T-cell (primary cell): Measurements from ENCODE around the gene TLE2. TPM values are rescaled to one million over a fixed set of nuclear protein-coding genes. Genes with fewer than 3 reads are reported as not detected.

Experiments
- ATAC-seq, 4 experiments: fragments of 200-7000 bp in 3 of 4; fragments of 150-1000 bp in 1 of 4; cut with Tn5 transposase; replicated peaks in 1 of 4; 1 replicate in 3 of 4; 2 replicates in 1 of 4; pipeline ENCODE4 v1.10.0; 2021; ENCODE audit warnings: moderate library complexity in 3 of 4, mild to moderate bottlenecking in 2 of 4, moderate number of reproducible peaks in 1 of 4
- CTCF ChIA-PET, 2 donors: fragments of 300-600 bp; sonication (Branson Sonifier 250); formaldehyde crosslinking; loops; one replicate each; lab custom pipeline; 2022; ENCODE audit warnings: antibody characterized with exemption in 2 of 2; lab: Charles Lee
- POLR2A ChIA-PET, 2 donors: fragments of 300-600 bp; sonication (Branson Sonifier 250); formaldehyde crosslinking; loops; one replicate each; lab custom pipeline; 2022; ENCODE audit warnings: antibody characterized with exemption in 2 of 2; lab: Charles Lee
- DNase-seq, 35 experiments: peaks; one replicate each; pipeline versions ENCODE4 v3.0.0 to v3.0.0-alpha.2; 2013 to 2023
- H3K27ac ChIP-seq: one replicate; pipeline ENCODE4 v1.5.1; 2013; ENCODE audit warnings: low read length
- H3K27me3 ChIP-seq, 2 experiments: replicated peaks in 1 of 2; 1 replicate in 1 of 2; 2 replicates in 1 of 2; pipeline versions ENCODE4 v1.6.1 to v1.7.0; 2013; ENCODE audit warnings: low read length in 1 of 2, mixed read lengths in 1 of 2; ENCODE audit not compliant: control insufficient read depth in 2 of 2, insufficient read depth in 2 of 2; ENCODE audit errors: extremely low read depth in 1 of 2
- H3K36me3 ChIP-seq, 2 donors: 1 replicate in 1 of 2; 2 replicates in 1 of 2; pipeline versions ENCODE4 v1.6.1 to v1.7.0; 2013; ENCODE audit warnings: low read length in 1 of 2; ENCODE audit not compliant: control insufficient read depth in 2 of 2, insufficient read depth in 1 of 2; ENCODE audit errors: extremely low read depth in 1 of 2
- H3K4me1 ChIP-seq, 2 experiments: 1 replicate in 1 of 2; 2 replicates in 1 of 2; pipeline versions ENCODE4 v1.6.1 to v1.7.0; 2013; ENCODE audit warnings: low read length in 2 of 2, mixed read lengths in 1 of 2; ENCODE audit not compliant: insufficient read depth in 2 of 2, control insufficient read depth in 1 of 2; ENCODE audit errors: extremely low read depth in 1 of 2
- H3K4me3 ChIP-seq, 2 donors: 1 replicate in 1 of 2; 2 replicates in 1 of 2; pipeline versions ENCODE4 v1.5.1 to v1.7.0; 2013; ENCODE audit warnings: mild to moderate bottlenecking in 2 of 2, low read length in 1 of 2, moderate library complexity in 1 of 2; ENCODE audit not compliant: control insufficient read depth in 1 of 2; ENCODE audit errors: extremely low read depth in 1 of 2
- H3K9me3 ChIP-seq: 2 replicates; pipeline ENCODE4 v1.7.0; 2013
- H3K27ac Mint-ChIP-seq, 2 donors: one replicate each; pipeline ENCODE4 v1.8.0; 2020 to 2021; ENCODE audit warnings: mild to moderate bottlenecking in 2 of 2, mixed read lengths in 2 of 2
- H3K27me3 Mint-ChIP-seq, 2 donors: one replicate each; pipeline ENCODE4 v1.8.0; 2021 to 2022; ENCODE audit warnings: mixed read lengths in 2 of 2
- H3K36me3 Mint-ChIP-seq: one replicate; pipeline ENCODE4 v1.8.0; 2021; ENCODE audit warnings: mixed read lengths
- H3K4me1 Mint-ChIP-seq, 3 donors: one replicate each; pipeline ENCODE4 v1.8.0; 2020 to 2022; ENCODE audit warnings: mixed read lengths in 3 of 3, mild to moderate bottlenecking in 1 of 3
- H3K4me3 Mint-ChIP-seq, 3 donors: one replicate each; pipeline ENCODE4 v1.8.0; 2020 to 2022; ENCODE audit warnings: mild to moderate bottlenecking in 3 of 3, mixed read lengths in 3 of 3, moderate library complexity in 3 of 3
- H3K9me3 Mint-ChIP-seq, 3 donors: one replicate each; pipeline ENCODE4 v1.8.0; 2020 to 2022; ENCODE audit warnings: mixed read lengths in 3 of 3
- WGBS: methylation state at CpG from one replicate; pipeline ENCODE4 v1.1.5; 2013; ENCODE audit warnings: missing lambda C conversion rate; ENCODE audit not compliant: insufficient coverage; 5-methylcytosine and 5-hydroxymethylcytosine counted together
- total RNA-seq, 35 experiments: library from RNA in 6 of 35; stranded (reverse) in 6 of 35; fragments of 120-200 nt in 1 of 35; gene quantifications; one replicate each; pipeline versions ENCODE4 v1.2.1 to v1.2.4 and lab custom pipeline; 2013 to 2026

The TLE2 gene
- total RNA-seq, 5 donors from 2014 or later (not counting 1 experiment from before 2014, with no cell fraction given), result 16.7 to 29.7 (median 21.5) TPM

DNA sequence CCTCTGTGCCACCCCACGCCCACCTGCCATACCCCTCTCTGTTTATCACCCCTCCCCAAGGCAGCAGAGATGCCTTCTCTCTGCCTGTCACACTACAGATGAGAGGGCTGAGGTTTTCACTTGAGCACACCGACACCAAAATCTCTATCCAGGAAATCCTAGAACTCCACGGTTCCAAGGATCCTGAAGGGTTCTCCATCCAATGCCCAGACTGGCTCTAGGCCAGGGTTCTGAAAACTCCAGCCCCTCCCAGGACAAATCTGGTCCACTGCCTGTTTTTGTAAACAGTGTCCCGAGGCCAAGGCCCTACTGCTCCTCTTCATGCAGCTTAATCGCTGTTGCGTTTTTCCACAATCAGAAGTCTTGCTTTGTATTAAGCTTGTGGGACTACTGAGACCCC lies 20.1 kb downstream of the TLE2 start:
- H3K4me1 Mint-ChIP-seq, result no peaks in the 10 kb centered on the region
- H3K9me3 Mint-ChIP-seq, result no peaks in the 10 kb centered on the region
- no peaks in the 10 kb centered on the region for H3K9me3 ChIP-seq
- H3K27ac Mint-ChIP-seq, result no peak overlapping the region
- ATAC-seq, result no peak
- POLR2A ChIA-PET, result no interaction called here
- CTCF ChIA-PET, result no interaction called here
- H3K4me1 ChIP-seq, result no peaks in the 10 kb centered on the region
- peaks cover 6% of the 10 kb centered on the region for H3K36me3 Mint-ChIP-seq
- no peak for DNase-seq
- peaks cover 3 to 15% of the 10 kb centered on the region in 2 donors for H3K36me3 ChIP-seq
- H3K4me3 ChIP-seq, result no peak overlapping the region
- H3K27ac ChIP-seq, result no peak overlapping the region
- no peak overlapping the region for H3K4me3 Mint-ChIP-seq
- 90% methylated on average over 5 of the region's 6 CpGs for WGBS
- H3K27me3 Mint-ChIP-seq, result no peaks in the 10 kb centered on the region
- no peaks in the 10 kb centered on the region for H3K27me3 ChIP-seq

DNA sequence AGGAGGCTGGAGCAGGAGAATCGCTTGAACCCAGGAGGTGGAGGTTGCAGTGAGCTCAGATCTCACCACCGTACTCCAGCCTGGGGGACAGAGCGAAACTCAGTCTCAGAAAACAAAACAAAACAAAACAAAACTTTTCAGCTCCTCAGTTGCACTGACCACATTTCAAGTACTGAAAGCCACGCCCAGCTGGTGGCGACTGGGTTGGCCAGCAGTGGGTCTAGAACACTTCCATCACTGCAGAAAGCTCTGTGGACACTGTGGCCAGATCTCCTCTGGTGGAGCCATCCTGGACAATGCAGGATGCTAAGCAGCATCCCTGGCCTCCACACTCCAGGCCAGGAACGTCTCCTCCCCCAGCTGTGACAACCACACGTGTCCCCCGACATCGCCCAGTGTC lies 21.1 kb downstream of the TLE2 start:
- Histone ChIP-seq H3K4me3 (no peak overlapping the region), H3K4me1 (no peaks in the 10 kb centered on the region), H3K27ac (no peak overlapping the region), H3K36me3 (peaks cover 3 to 12% of the 10 kb centered on the region in 2 donors), H3K9me3 (no peaks in the 10 kb centered on the region), H3K27me3 (no peaks in the 10 kb centered on the region)
- CTCF ChIA-PET, result no interaction called here
- Mint-ChIP-seq H3K4me3 (no peak overlapping the region), H3K9me3 (no peaks in the 10 kb centered on the region), H3K27ac (no peak overlapping the region), H3K27me3 (no peaks in the 10 kb centered on the region), H3K4me1 (no peaks in the 10 kb centered on the region), H3K36me3 (peaks cover 6% of the 10 kb centered on the region)
- POLR2A ChIA-PET, result no interaction called here
- 72% methylated on average over 9 of the region's 9 CpGs for WGBS
- DNase-seq, result no peak
- ATAC-seq, result no peak

DNA sequence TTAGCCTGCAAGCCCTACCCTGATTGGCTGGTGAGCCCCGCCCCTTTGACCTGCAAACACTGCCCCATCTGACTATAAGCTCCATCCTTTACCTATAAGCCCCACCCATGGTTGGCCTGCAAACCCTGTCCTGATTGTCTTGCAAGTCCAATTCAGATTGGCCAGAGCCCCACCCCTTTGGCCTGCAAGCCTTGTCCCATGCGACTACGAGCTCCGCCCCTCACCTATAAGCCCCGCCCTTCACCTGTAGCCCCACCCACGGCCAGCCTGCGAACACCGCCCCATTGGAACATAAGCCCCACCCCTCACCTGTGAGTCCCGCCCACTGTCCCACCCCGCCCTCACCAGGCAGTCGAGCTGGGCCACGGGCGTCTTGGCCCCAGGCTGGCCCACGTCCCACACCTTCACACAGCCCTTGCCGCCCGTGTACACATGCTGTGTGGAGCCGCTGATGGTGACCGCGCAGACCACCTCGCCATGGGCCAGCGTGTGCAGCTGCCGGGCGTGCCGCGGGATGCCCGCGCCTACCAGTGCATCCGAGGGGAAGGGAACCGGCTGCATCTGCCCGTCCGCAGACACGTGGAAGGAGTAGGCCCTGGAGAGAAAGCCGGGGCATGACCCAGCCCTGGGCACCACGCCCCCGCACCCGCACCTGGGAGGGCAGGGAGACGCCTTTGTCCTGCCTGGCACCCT lies 22.9 kb downstream of the TLE2 start:
- DNase-seq, result peak in 9 of 35 experiments; percentile 8 to 28 (median 14)
- Histone ChIP-seq H3K4me3 (no peak overlapping the region), H3K36me3 (peaks cover 3 to 7% of the 10 kb centered on the region in 2 donors), H3K4me1 (no peaks in the 10 kb centered on the region), H3K27me3 (no peaks in the 10 kb centered on the region), H3K27ac (no peak overlapping the region), H3K9me3 (no peaks in the 10 kb centered on the region)
- peak in 2 of 4 experiments; percentile 32 to 50 for ATAC-seq
- CTCF ChIA-PET, result no interaction called here
- H3K4me1 Mint-ChIP-seq, result no peaks in the 10 kb centered on the region
- 88% methylated on average over 22 of the region's 37 CpGs for WGBS
- no peak overlapping the region for H3K27ac Mint-ChIP-seq
- H3K9me3 Mint-ChIP-seq, result no peaks in the 10 kb centered on the region
- no peak overlapping the region for H3K4me3 Mint-ChIP-seq
- POLR2A ChIA-PET, result no interaction called here
- H3K36me3 Mint-ChIP-seq, result peaks cover 6% of the 10 kb centered on the region
- H3K27me3 Mint-ChIP-seq, result no peaks in the 10 kb centered on the region

DNA sequence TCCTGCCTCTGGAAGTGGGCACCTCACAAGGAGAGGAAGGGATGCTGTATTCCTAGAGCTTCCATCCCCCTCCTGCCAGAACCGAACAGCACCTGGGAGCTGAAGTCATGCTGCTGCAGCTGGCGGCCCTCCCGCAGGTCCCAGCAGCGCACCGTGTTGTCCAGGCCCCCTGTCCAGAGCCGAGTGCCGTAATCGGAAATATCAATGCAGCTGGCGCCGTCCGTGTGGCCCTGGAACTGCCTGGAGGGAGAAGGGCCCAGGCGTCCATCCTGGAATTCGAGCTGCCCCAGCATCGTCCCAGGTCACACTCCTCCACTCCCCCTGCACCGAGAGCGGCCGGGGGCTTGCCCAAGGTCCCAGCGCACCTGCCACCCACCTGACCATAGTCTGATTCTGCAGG lies 23.7 kb downstream of the TLE2 start:
- ATAC-seq (no peak), DNase-seq (no peak)
- H3K36me3 Mint-ChIP-seq, result peaks cover under 1% of the 10 kb centered on the region

DNA sequence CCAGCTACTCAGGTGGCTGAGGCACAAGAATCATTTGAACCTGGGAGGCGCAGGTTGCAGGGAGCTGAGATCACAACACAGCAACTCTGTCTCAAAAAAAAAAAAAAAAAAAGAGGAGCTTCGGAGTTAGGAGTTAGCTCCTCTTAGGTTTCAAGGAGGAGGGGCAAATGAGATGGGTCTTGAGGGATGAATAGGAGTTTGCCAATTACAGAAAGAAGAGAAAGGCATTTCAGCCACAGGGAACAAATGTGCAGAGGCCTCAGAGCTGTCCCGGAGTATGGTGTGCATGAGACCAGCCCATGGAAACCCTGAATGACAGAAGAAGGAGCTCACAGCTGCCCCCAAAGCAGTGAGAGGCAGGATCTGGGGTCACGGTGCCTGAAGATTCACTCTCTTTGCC lies 24.6 kb downstream of the TLE2 start:
- Histone ChIP-seq H3K36me3 (peaks cover 3 to 6% of the 10 kb centered on the region in 2 donors), H3K9me3 (no peaks in the 10 kb centered on the region), H3K4me3 (no peak overlapping the region), H3K4me1 (no peaks in the 10 kb centered on the region), H3K27me3 (no peaks in the 10 kb centered on the region), H3K27ac (no peak overlapping the region)
- 95% methylated on average over 2 of the region's 4 CpGs for WGBS
- Mint-ChIP-seq H3K4me3 (no peak overlapping the region), H3K27ac (no peak overlapping the region), H3K9me3 (no peaks in the 10 kb centered on the region), H3K4me1 (no peaks in the 10 kb centered on the region), H3K27me3 (no peaks in the 10 kb centered on the region), H3K36me3 (no peaks in the 10 kb centered on the region)
- DNase-seq (no peak), ATAC-seq (no peak)
- ChIA-PET POLR2A (interaction anchor here in 1 of 2 donors (0.6 kb wide), 1 partner anchor 10 kb away, joined by 4 read pairs; no protein-coding TSS in a partner anchor), CTCF (interaction anchor here in 1 of 2 donors (0.6 kb wide), 1 partner anchor 116 kb away, joined by 3 read pairs; no protein-coding TSS in a partner anchor)

More for the DNA sequence above, 23.7 kb downstream of the TLE2 start:
- H3K4me1 Mint-ChIP-seq, result no peaks in the 10 kb centered on the region
- H3K4me3 ChIP-seq, result no peak overlapping the region
- H3K27ac Mint-ChIP-seq, result no peak overlapping the region
- WGBS, result 86% methylated on average over 16 of the region's 18 CpGs
- ChIA-PET CTCF (interaction anchor here in 1 of 2 donors (0.6 kb wide), 1 partner anchor 11 kb away, joined by 3 read pairs; no protein-coding TSS in a partner anchor), POLR2A (no interaction called here)
- no peaks in the 10 kb centered on the region for H3K27me3 ChIP-seq
- H3K4me1 ChIP-seq, result no peaks in the 10 kb centered on the region
- no peak overlapping the region for H3K4me3 Mint-ChIP-seq
- H3K27me3 Mint-ChIP-seq, result no peaks in the 10 kb centered on the region
- H3K36me3 ChIP-seq, result peaks cover 3 to 7% of the 10 kb centered on the region in 2 donors
- H3K9me3 ChIP-seq, result no peaks in the 10 kb centered on the region
- H3K9me3 Mint-ChIP-seq, result no peaks in the 10 kb centered on the region
- H3K27ac ChIP-seq, result no peak overlapping the region

DNA sequence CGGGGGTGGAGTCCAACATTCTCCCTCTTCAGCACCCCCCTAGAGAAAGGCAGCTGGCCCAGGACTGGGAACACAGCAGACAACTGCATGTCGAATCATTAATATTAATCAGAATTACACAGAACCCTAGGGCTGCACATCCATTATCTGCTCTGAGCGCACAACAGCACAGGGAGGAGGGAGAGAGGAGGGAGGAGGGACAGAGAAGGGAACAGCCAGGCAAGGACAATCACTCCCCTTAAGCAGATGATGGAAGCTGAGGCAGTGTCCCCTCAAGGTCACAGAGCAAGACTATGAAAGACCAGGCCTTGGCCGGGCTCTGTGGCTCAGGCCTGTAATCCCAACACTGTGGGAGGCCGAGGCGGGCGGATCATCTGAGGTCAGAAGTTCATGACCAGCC lies 26.0 kb downstream of the TLE2 start:
- ATAC-seq (no peak), DNase-seq (no peak)
- ChIA-PET POLR2A (no interaction called here), CTCF (no interaction called here)
- Histone ChIP-seq H3K27ac (no peak overlapping the region), H3K27me3 (no peaks in the 10 kb centered on the region), H3K36me3 (peaks cover 0 to 3% of the 10 kb centered on the region in 2 donors), H3K4me3 (no peak overlapping the region), H3K4me1 (no peaks in the 10 kb centered on the region), H3K9me3 (no peaks in the 10 kb centered on the region)
- no peaks in the 10 kb centered on the region for H3K27me3 Mint-ChIP-seq
- no peaks in the 10 kb centered on the region for H3K4me1 Mint-ChIP-seq
- no peak overlapping the region for H3K27ac Mint-ChIP-seq
- H3K4me3 Mint-ChIP-seq, result no peak overlapping the region
- H3K36me3 Mint-ChIP-seq, result peaks cover 3% of the 10 kb centered on the region
- no peaks in the 10 kb centered on the region for H3K9me3 Mint-ChIP-seq
- WGBS, result 100% methylated on average over 1 of the region's 7 CpGs
